NOMO-1 treated with DMSO at 0.1 percent for 48 hours (cell line): ENCODE data around the gene KNOP1.

ENCODE experiments used
- DNase-seq: peaks from one replicate; lab custom pipeline; 2025; ENCODE audit not compliant: unreplicated experiment; lab: John Stamatoyannopoulos, UW

Gene KNOP1

GRCh38 chr16:19708296-19709205 lies 9.5 kb downstream of the KNOP1 start:
- no peak for DNase-seq

DNA sequence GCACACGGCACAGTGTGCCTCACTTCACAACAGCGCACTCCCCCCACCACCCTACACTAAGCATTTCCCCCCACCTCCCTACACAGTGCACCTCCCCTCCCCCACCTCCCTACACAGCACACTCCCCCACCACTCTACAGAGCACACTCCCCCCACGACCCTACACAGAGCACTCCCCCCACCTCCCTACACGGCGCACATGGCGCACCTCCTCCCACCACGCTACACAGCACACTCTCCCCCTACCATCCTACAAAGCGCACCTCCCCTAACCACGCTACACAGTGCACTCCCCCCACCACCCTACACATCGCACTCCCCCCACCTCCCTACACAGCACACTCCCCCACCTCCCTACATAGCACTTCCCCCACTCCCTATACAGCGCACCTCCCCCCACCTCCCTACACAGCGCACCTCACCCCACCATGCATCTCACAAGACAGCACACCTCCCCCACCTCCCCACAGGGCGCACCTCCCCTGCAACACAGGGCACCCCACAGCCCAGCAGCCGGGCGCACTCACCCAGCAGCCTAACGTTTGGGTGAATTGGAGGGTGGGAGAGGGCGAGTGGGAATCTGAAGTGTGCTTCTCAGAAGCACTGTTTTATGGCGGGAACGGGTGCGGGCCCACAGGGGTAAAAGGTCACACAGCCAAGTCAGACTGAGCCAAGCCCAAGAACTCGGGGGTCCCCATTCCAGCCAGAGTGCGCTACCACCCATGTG lies 10.3 kb downstream of the KNOP1 start:
- DNase-seq, result no peak

DNA sequence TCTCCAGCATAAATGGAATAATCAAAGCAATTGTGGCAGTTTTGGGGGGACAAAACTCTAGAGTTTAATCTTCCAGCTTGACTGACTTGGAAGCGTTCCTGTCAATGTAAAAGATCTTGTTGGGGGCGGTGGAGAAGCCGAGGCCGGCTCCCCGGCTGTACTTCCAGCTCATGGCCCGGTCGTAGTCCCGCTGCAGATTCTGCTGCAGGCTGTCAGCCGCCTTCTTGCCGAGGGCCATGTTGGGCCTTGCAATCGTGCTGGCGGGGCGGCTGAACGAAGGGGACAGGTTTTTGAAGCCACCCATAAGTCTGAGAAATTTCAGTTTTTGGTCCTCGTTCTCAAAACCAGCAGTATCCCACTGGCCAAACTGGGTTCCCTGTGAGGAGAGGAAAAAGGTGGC lies 11.2 kb downstream of the KNOP1 start:
- DNase-seq, result no peak

- DNase-seq, result no peak
Observed at GRCh38 chr16:19705843-19706242, 12.2 kb downstream of the KNOP1 start.

DNA sequence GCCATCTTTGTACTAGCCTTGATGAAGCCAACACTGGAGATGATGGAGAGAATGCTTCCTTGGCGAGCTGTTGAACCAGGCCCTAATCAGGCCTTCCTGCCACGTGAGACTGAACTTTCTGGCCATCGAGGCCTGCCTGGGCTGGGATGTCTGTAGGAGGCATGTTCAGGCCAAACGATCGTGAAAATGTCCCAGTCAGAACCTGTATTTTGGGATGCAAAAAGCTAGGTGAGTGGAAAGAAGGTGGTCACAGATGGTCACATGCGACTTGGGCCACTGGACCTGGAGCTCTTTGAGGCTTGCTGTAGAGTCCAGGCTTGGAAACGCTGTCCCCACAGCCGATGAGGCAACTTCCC lies 12.9 kb downstream of the KNOP1 start:
- no peak for DNase-seq

GRCh38 chr16:19704321-19705145 lies 13.5 kb downstream of the KNOP1 start:
- DNase-seq, result no peak

DNA sequence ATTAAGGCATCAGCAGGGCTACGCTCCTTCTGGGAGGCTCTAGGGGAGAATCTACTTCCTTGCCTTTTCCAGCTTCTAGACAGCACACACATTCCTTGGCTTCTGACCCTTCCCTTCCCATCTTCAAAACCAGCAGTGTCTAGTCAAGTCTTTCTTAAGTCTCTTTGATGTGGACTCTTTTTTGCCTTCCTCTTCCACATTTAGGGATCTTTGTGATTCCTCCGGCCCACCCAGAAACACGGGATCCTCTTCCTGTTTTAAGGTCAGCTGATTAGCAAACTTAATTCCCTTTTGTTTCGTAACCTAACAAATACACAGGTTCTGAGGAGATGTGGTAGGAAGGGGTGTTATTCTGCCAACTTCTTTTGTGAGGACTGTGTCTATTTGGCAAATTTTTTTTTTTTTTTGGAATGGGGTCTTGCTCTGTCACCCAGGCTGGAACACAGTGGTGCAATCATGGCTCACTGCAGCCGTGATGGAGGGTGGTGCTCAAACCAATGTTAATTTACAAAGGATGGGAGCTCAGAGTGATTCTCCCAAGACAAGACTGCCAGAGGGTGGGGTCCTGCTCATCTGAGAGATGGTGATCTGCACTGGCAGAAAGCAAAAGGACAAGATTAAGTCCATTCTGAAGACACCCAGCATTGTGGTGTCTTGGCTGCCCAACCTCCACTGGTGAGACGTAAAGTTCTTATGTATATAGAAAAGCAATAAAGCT lies 14.7 kb downstream of the KNOP1 start:
- DNase-seq, result no peak

GRCh38 chr16:19701091-19701490 lies 16.9 kb downstream of the KNOP1 start:
- no peak for DNase-seq

DNA sequence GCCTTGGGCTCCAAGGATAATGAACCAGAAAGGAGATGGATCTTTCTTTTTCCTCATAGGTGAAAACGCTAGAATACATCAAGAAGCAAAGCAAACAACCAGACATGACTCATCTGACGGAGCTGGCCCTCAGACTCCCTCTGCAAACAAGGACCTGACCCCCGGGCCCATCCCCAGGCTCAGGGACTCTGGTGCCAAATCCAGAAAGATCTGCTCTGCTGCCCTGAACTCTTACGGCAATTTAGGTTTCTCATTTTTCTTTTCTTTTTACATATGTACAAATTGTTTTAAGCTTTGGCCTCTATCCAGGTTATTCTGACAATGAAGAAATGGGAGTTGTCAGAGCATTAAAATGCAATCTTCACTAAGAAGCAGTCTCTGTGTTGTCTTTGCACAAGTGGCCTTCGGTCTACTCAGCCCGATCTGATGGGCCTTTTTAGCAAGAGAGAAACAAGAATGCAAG lies 17.7 kb downstream of the KNOP1 start:
- DNase-seq, result no peak

- no peak for DNase-seq
Observed at GRCh38 chr16:19699472-19699871, 18.6 kb downstream of the KNOP1 start.

- no peak for DNase-seq
Observed at GRCh38 chr16:19698480-19699465, 19.3 kb downstream of the KNOP1 start.

GRCh38 chr16:19697756-19698318 lies 20.2 kb downstream of the KNOP1 start:
- DNase-seq, result no peak

- DNase-seq, result no peak
Observed at GRCh38 chr16:19696961-19697360, 21.1 kb downstream of the KNOP1 start.

DNA sequence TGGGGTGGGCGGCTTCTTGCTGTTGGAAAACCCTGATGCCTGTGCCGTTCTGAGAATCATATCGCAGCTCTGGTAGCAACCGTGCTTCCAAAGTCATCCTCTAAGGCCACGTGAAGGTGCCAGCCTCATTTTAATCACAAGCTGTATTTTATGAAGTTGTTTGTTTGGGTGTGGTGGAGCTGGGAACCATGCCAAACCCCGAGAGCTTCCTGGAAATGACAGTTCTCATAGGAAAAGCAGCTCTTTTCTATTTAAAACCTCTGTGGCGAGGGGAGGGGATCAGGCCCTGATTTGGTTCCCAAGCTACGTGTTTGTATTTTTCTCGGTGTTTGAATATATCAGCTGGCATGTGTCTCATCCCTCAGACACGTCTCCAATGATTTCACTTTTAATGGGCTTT lies 21.7 kb downstream of the KNOP1 start:
- no peak for DNase-seq

DNA sequence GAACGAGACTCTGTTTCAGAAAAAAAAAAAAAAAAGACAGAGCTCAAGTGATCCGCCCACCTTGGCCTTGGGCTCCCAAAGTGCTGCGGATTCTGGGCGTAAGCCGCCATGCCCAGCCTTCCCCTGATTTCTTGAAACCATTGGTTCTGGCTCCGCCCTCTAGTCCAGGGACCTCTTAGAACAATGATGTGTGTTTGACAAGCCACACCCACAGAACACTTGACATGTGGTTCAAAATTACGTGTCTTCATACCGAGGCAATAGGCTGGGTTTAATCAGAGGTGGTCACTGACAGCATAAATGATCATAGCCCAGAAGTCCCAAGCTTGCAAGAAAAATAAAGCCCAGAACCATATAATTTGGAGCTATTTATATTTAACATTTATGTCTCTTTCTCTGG lies 23.0 kb downstream of the KNOP1 start:
- no peak for DNase-seq

DNA sequence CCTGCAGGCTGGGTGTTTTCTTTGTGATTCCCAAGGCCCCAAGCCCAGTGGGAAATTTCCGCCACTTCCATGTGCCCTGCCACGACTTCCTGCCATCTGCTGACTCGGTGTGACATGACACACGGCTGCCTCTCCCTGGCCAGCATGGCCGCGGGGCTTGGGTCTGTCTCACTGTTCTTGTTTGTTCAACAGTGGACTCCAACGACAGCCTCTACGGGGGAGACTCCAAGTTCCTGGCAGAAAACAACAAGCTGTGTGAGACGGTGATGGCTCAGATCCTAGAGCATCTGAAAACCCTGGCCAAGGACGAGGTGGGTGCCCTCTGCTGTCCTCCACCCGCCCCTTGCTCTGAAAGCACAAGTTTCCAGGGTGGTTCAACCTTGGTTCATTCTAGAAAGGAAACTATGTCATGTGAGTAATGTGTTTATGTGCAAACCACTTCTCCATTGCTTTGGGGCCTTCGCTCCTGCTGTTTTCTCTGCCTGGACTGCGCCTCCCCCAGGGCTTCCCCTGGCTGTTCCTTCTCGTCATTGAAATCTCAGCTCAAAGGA lies 26.8 kb downstream of the KNOP1 start:
- no peak for DNase-seq

GRCh38 chr16:19690196-19690595 lies 27.8 kb downstream of the KNOP1 start:
- DNase-seq, result no peak

DNA sequence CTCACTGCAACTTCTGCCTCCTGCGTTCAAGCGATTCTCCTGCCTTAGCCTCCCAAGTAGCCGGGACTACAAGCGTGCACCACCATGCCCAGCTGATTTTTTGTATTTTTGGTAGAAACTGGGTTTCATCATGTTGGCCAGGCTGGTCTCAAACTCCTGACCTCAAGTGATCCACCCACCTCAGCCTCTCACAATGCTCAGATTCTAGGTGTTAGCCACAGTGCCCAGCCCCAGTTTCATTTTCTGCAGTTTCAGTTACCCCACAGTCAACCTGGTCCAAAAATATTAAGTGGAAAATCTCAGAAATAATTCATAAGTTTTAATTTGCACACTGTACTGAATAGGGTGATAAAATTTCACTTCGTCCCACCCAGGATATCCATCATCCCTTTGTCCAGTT lies 28.7 kb downstream of the KNOP1 start:
- no peak for DNase-seq
